Right renal cortex interstitium (tissue), 3 donors: ENCODE measurements around the gene GAL3ST3. TPM values are rescaled to one million over a fixed set of nuclear protein-coding genes. Genes with fewer than 3 reads are reported as not detected.
"Not testable (repeated sequence)": the region's sequence is repeated elsewhere in the genome, so short reads cannot be mapped to it uniquely, and the experiment has no call there.

Experiments
- DNase-seq, 3 donors: peaks; one replicate each; pipeline ENCODE4 v3.0.0-alpha.2; 2013; ENCODE audit warnings: low read depth in 3 of 3, low spot score in 2 of 3
- polyA plus RNA-seq, 3 donors: library from polyadenylated mRNA; unstranded; fragments of 120-200 nt; gene quantifications; one replicate each; pipeline ENCODE4 v1.2.1, GENCODE V29; 2013; ENCODE audit not compliant: insufficient read length in 3 of 3

The GAL3ST3 gene
- polyA plus RNA-seq, 3 donors = 4.0 to 4.6 (median 4.0) TPM

- no peak for DNase-seq
Observed at GRCh38 chr11:66015936-66016792, 32.8 kb downstream of the GAL3ST3 start.

DNA sequence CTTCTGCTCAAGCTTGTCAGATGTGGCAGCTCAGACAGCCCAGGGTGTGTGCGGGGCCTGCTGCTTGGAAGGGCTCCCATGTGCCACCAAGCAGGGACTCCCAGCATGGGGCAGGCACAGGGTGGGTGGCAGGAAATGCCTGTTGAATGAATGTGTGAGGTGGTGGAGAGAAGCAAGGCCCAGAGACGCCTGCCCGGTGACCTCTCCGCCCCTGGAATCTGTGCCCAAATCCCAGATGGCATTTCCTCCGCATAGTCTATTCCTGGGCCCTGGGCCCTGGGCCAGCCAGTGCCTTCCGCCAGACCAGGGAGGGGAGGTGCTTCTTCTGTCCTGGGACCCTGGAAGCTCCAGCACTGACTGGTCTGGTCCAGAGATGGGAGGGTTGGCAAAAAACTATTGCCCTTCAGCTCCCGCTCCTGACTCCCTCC lies 33.5 kb downstream of the GAL3ST3 start:
- DNase-seq = no peak

- DNase-seq = no peak
Observed at GRCh38 chr11:66014804-66015453, 34.0 kb downstream of the GAL3ST3 start.

DNA sequence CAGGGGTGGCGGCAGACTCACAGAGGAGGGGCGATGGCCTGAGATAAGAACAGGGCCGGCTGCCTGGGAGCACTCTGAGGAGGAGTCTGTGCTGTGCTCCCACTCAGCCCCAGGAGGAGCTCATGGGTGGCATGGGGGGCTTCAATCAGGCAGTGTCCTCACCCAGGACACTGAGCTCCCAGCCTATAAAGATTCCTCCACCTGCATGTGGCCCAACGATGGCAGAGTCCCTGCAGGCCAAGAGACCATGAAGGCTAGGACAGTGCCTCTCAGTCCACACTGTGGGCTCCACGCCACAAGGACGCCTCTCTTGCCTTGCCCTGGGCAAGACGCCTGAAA lies 35.2 kb downstream of the GAL3ST3 start:
- DNase-seq = no peak

- no peak for DNase-seq
Observed at GRCh38 chr11:66012946-66013761, 35.8 kb downstream of the GAL3ST3 start.

DNA sequence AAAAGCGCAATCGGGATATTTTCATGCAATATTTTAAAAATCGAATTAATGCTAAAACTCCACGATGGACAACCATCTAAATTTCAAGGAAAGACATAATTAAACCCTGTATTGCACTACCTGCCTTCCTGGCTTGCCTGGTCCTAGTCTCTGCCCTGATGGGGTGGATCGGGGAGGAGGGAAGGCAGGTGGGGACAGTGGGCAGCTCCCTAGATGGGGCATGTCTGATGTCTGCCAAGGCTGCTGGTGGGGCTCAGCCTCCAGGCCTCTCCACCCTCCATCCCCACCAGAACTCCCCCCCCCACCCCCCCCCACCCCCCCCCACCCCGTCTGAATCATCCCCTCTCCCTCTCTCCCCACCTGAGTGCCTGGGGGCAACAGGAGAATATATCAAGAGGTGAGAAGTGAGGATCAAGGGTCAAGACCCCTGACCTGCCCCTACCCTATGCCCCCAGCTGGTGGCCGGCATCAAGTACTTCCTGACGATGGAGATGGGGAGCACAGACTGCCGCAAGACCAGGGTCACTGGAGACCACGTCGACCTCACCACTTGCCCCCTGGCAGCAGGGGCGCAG lies 36.5 kb downstream of the GAL3ST3 start:
- DNase-seq = no peak

DNA sequence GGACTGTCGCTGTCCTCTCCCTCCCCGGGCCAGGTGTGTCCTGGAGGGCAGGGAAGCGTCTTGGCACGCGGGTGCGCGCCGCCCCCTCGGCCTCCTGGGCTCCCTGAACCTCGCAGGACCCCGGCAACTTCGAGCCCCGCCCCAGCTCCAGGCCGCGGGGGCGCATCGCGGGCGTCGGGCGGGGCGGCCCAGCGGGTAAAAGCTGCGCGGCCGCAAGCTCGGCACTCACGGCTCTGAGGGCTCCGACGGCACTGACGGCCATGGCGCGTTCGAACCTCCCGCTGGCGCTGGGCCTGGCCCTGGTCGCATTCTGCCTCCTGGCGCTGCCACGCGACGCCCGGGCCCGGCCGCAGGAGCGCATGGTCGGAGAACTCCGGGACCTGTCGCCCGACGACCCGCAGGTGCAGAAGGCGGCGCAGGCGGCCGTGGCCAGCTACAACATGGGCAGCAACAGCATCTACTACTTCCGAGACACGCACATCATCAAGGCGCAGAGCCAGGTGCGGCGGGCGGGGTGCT lies 37.1 kb downstream of the GAL3ST3 start, which contains the start of gene CST6:
TSS of gene CST6 (plus strand) at position 224 of the 519 bp plus-strand sequence. CDS start at position 261, 37 bp downstream.
- no peak for DNase-seq

DNA sequence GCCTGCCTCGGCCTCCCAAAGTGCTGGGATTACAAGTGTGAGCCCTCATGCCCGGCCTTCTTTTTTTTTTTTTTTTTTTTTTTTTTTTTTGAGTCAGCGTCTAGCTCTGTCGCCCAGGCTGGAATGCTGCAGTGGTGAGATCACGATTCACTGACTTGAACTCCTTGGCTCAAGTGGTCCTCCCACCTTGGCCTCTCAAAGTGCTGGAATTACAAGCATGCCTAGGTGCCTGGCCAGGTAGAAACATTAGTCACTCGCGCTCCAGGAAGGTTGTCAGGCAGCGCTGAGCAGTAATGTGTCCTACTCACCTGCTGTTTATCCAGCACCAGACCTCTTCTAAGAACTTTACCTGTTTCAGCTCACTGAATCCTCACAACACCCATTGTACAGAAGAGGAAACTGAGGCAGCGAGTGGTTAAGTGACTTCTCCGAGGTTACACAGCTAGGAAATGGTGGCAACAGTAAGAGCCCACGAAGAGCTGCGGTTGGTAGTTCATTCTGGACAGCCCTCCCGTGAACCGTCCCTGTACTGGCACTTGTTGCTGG lies 37.6 kb downstream of the GAL3ST3 start:
- DNase-seq = no peak

- not testable (repeated sequence) for DNase-seq
Observed at GRCh38 chr11:66010036-66010435, 38.9 kb downstream of the GAL3ST3 start.

- no peak for DNase-seq
Observed at GRCh38 chr11:66008468-66009101, 40.4 kb downstream of the GAL3ST3 start.

- DNase-seq = no peak
Observed at GRCh38 chr11:66008095-66008467, 40.9 kb downstream of the GAL3ST3 start.

- no peak for DNase-seq
Observed at GRCh38 chr11:66007201-66007634, 41.7 kb downstream of the GAL3ST3 start.

DNA sequence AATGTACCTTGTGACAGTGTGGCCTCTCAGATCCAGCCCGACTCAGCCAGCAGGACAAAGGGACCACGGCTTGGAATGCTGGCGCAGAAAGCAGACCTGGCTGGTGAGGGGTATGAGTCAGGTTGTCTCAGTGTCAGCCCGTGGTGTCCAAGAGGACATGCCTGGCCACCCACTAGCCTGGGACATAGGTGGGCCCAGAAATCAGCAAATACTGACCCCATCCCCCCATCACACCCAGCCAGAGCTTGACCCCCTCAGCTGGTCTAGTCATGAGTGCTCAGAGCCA lies 42.1 kb downstream of the GAL3ST3 start:
- DNase-seq = no peak

DNA sequence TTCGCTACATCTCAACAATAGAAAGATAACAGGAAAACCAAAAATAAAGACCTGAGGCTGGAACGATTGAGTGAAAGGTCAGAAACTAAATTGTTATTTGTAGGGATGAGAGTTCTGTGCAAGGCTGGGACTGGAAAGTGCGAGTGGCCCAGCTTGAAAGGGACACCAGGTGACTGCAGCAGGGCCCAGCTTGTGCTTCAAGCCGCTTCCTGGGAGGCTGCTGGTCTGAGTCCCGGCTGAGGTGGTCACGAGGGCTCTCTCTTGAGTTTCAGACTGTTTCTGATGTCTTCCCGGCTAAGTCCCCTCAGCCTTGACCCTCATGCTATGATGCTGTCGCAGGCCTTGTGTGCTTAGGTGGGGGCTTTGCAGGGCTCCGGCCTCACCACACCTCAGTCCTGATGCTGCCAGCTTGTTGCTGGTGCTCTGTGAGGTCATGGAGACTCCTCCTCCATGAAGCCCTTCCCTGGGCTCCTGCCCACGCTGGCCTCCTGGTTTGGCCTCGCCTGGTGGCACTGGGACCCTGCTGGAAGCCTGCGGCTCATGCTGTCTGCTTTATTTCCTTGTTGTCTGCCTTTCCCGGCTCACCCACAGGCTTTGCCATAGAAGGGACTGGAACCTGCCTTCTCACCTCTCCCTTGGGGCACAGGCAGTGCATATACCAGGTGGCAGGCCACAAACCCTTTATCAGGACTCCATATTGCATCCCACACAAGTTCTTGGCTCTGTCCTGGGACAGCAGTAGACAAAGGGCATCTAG lies 42.6 kb downstream of the GAL3ST3 start:
- no peak for DNase-seq

GRCh38 chr11:66004186-66004585 lies 44.8 kb downstream of the GAL3ST3 start:
- no peak for DNase-seq

DNA sequence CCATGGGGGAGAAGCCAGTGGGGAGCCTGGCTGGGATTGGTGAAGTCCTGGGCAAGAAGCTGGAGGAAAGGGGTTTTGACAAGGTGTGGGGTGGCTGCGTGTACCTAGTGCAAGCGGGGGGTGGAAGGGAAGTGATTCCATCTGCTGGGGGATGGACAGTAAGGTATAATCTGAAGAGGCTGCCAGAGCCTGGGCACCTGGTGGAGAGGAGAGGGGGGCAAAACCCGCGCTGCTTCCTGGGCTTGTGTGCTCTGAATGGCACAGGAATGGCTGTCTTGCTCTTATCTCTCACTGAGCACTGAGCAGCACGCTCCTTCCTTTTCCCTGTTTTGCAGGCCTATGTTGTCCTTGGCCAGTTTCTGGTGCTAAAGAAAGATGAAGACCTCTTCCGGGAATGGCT lies 45.7 kb downstream of the GAL3ST3 start:
- no peak for DNase-seq

DNA sequence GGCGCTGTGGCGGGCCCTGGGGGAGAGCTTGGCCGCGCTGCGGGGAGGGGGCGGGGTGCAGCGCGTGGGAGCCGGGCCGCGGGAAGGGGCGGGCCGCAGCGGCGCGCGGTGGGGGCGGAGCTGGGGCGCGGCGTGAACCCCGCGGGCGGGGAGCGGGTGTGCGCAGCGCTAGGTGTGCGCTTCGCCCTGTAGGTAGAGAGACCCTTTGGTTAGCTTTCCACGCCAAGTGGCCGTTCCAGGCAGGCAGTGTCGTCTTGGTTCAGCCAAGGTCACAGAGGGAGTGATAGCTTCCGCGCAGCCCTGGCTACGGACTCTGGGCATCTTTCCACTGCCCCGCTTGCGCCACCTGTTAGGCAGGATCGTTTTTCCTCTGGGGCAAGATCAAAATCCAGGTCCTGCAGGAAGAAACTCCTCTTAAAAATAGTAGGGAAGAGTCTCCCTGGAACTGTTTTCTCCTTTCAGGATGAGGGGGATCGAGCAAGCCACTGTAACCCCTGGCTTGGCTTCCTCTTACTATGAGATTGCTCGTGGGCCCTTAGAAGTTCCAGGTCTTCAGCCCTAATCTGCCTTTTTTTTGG lies 46.2 kb downstream of the GAL3ST3 start:
- no peak for DNase-seq

GRCh38 chr11:66001942-66002647 lies 46.9 kb downstream of the GAL3ST3 start, which contains the start of the genes BANF1 and EIF1AD:
TSS of gene BANF1 (plus strand) at chr11:66002503. CDS start at chr11:66003251, 748 bp downstream.
TSS of gene EIF1AD (minus strand) at chr11:66002157. CDS start at chr11:66000389, 1,768 bp downstream.
- peak; percentile 96 to 98 (median 98) for DNase-seq
